ENCODE data around the gene ERCC4. TPM values are rescaled to one million over a fixed set of nuclear protein-coding genes. Genes with fewer than 3 reads are reported as not detected.

The ERCC4 gene
- total RNA-seq, 1 donor from 2014 or later = 13.9 TPM

DNA sequence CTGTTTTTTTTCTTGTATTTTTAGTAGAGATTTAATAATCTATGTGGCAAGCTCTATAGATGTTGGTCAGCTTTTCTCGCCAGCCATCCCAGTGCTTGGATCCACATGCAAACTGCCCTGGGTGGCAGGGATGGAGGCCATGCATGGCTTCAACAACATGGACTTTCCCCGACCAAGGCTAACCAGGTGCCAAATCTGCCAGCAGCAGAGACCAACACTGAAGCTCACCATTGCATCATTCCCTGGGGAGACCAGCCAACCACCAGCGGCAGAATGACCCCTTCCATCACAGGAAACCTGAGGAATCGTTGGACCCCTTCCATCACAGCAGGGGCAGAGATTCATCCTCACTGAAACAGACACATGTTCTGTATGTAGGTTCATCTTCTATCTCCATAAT, 27.7 kb upstream of the ERCC4 start:
- no peak overlapping the region for H3K4me3 ChIP-seq (ENCODE audit: insufficient read depth, low read depth, low read length)
- peaks cover under 1% of the 10 kb centered on the region for H3K27me3 ChIP-seq (ENCODE audit: insufficient read depth, low read length)
- no peak overlapping the region for H3K27ac ChIP-seq (ENCODE audit: low read depth, low read length)
- Mint-ChIP-seq H3K36me3 (ENCODE audit: low read depth, unreplicated experiment) (no peaks in the 10 kb centered on the region), H3K4me3 (ENCODE audit: unreplicated experiment) (no peak overlapping the region), H3K27ac (ENCODE audit: unreplicated experiment) (no peak overlapping the region), H3K9me3 (ENCODE audit: unreplicated experiment) (peaks cover 4% of the 10 kb centered on the region), H3K4me1 (ENCODE audit: low read depth, unreplicated experiment) (no peaks in the 10 kb centered on the region), H3K27me3 (ENCODE audit: low read depth, unreplicated experiment) (peaks cover 11% of the 10 kb centered on the region)
- no peaks in the 10 kb centered on the region for H4K20me1 ChIP-seq (ENCODE audit: insufficient read depth, low read length)
- H3K79me2 ChIP-seq (ENCODE audit: insufficient read depth, low read length) = no peaks in the 10 kb centered on the region
- TF ChIP-seq EZH2 (IDR thresholded peaks at IDR 0.05; ENCODE audit: insufficient read depth, low read length) = no peak
- TF ChIP-seq, protein P1, sequence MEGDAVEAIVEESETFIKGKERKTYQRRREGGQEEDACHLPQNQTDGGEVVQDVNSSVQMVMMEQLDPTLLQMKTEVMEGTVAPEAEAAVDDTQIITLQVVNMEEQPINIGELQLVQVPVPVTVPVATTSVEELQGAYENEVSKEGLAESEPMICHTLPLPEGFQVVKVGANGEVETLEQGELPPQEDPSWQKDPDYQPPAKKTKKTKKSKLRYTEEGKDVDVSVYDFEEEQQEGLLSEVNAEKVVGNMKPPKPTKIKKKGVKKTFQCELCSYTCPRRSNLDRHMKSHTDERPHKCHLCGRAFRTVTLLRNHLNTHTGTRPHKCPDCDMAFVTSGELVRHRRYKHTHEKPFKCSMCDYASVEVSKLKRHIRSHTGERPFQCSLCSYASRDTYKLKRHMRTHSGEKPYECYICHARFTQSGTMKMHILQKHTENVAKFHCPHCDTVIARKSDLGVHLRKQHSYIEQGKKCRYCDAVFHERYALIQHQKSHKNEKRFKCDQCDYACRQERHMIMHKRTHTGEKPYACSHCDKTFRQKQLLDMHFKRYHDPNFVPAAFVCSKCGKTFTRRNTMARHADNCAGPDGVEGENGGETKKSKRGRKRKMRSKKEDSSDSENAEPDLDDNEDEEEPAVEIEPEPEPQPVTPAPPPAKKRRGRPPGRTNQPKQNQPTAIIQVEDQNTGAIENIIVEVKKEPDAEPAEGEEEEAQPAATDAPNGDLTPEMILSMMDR (IDR thresholded peaks at IDR 0.05; ENCODE audit: insufficient read depth, low read depth, low read length) = no peak
- DNase-seq (ENCODE audit: low read depth) (no peak), FAIRE-seq (no peak)
- H3K9ac ChIP-seq (ENCODE audit: low read length) = no peak overlapping the region
- no peak overlapping the region for H2AFZ ChIP-seq (ENCODE audit: low read depth, low read length)
- no peaks in the 10 kb centered on the region for H3K9me3 ChIP-seq (ENCODE audit: insufficient read depth, low read depth, low read length)
- H3K4me2 ChIP-seq (ENCODE audit: low read length) = no peak overlapping the region
- no peaks in the 10 kb centered on the region for H3K36me3 ChIP-seq (ENCODE audit: insufficient read depth, low read length)
- no peaks in the 10 kb centered on the region for H3K4me1 ChIP-seq (ENCODE audit: insufficient read depth, low read length)

DNA sequence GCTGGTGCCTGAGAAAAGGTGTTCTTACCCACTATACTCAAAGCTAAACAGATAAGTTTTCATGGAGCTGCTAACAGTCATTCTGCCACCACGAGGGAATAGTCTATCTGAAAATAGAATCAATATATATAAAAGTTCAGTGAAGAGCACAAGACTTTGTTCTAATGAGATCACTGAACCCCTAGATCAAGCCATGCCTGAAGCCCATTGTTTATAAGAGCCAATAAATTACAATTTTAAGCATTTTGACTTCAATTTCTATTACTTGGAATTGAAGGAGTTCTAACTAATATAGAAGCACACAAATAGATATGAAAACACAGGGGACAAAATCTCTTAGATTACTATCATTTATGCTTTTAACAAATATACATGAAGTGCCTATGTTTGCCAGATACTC, 24.4 kb upstream of the ERCC4 start:
- H4K20me1 ChIP-seq (ENCODE audit: insufficient read depth, low read length) = no peaks in the 10 kb centered on the region

DNA sequence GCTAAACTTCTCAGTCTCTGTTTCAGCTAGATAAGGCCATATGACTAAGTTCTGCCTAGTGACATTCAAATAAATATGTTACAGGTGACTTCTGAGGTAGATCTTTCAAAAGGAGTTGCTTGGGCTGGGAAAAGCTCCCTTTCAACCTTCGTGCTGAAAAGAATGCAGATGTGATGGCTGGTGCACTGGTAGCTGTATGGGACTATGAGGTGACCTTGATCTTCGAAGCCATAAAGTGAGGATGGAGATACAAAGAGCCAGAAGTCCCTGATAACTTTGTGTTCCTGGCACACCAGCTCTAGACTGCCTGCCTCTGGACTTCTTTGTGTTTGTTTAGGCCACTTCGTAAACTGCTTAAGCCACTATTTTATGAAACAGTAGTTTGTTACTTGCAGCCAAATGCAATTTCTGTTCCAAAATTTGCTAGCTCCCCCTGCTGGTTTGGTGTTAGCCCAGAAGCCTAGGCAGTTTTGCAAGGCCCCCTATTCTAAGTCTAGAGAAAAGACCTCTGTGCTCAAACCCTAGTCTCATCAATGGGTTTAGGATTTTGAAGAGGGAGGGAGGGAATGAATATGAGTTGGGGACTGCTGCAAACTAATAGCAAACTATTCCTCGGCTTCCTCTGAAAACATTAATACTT, 23.3 kb upstream of the ERCC4 start:
- Histone ChIP-seq H3K36me3 (ENCODE audit: insufficient read depth, low read length) (no peaks in the 10 kb centered on the region), H3K4me2 (ENCODE audit: low read length) (no peak overlapping the region), H3K4me1 (ENCODE audit: insufficient read depth, low read length) (no peaks in the 10 kb centered on the region), H2AFZ (ENCODE audit: low read depth, low read length) (no peak overlapping the region), H3K27ac (ENCODE audit: low read depth, low read length) (no peak overlapping the region), H3K4me3 (ENCODE audit: insufficient read depth, low read depth, low read length) (no peak overlapping the region), H3K9me3 (ENCODE audit: insufficient read depth, low read depth, low read length) (no peaks in the 10 kb centered on the region), H4K20me1 (ENCODE audit: insufficient read depth, low read length) (no peaks in the 10 kb centered on the region), H3K27me3 (ENCODE audit: insufficient read depth, low read length) (peaks cover 2% of the 10 kb centered on the region), H3K9ac (ENCODE audit: low read length) (no peak overlapping the region), H3K79me2 (ENCODE audit: insufficient read depth, low read length) (no peaks in the 10 kb centered on the region)
- FAIRE-seq (no peak), DNase-seq (ENCODE audit: low read depth) (no peak)
- H3K9me3 Mint-ChIP-seq (ENCODE audit: unreplicated experiment) = no peaks in the 10 kb centered on the region
- no peak overlapping the region for H3K27ac Mint-ChIP-seq (ENCODE audit: unreplicated experiment)
- H3K4me1 Mint-ChIP-seq (ENCODE audit: low read depth, unreplicated experiment) = no peaks in the 10 kb centered on the region
- peaks cover 11% of the 10 kb centered on the region for H3K27me3 Mint-ChIP-seq (ENCODE audit: low read depth, unreplicated experiment)
- no peaks in the 10 kb centered on the region for H3K36me3 Mint-ChIP-seq (ENCODE audit: low read depth, unreplicated experiment)
- TF ChIP-seq EZH2 (IDR thresholded peaks at IDR 0.05; ENCODE audit: insufficient read depth, low read length) = no peak
- TF ChIP-seq, protein P1 (IDR thresholded peaks at IDR 0.05; ENCODE audit: insufficient read depth, low read depth, low read length) = peak; percentile 12
- no peak overlapping the region for H3K4me3 Mint-ChIP-seq (ENCODE audit: unreplicated experiment)

More for the DNA sequence above, 24.4 kb upstream of the ERCC4 start:
- FAIRE-seq = no peak
- no peak overlapping the region for H3K9ac ChIP-seq (ENCODE audit: low read length)
- no peak overlapping the region for H3K4me3 ChIP-seq (ENCODE audit: insufficient read depth, low read depth, low read length)
- Mint-ChIP-seq H3K9me3 (ENCODE audit: unreplicated experiment) (no peaks in the 10 kb centered on the region), H3K4me1 (ENCODE audit: low read depth, unreplicated experiment) (no peaks in the 10 kb centered on the region), H3K27ac (ENCODE audit: unreplicated experiment) (no peak overlapping the region), H3K4me3 (ENCODE audit: unreplicated experiment) (no peak overlapping the region), H3K27me3 (ENCODE audit: low read depth, unreplicated experiment) (peaks cover 11% of the 10 kb centered on the region), H3K36me3 (ENCODE audit: low read depth, unreplicated experiment) (no peaks in the 10 kb centered on the region)
- DNase-seq (ENCODE audit: low read depth) = no peak
- no peaks in the 10 kb centered on the region for H3K79me2 ChIP-seq (ENCODE audit: insufficient read depth, low read length)
- H3K4me2 ChIP-seq (ENCODE audit: low read length) = no peak overlapping the region
- TF ChIP-seq EZH2 (IDR thresholded peaks at IDR 0.05; ENCODE audit: insufficient read depth, low read length) = no peak
- TF ChIP-seq, protein P1 (IDR thresholded peaks at IDR 0.05; ENCODE audit: insufficient read depth, low read depth, low read length) = no peak
- no peaks in the 10 kb centered on the region for H3K4me1 ChIP-seq (ENCODE audit: insufficient read depth, low read length)
- peaks cover 2% of the 10 kb centered on the region for H3K27me3 ChIP-seq (ENCODE audit: insufficient read depth, low read length)
- no peaks in the 10 kb centered on the region for H3K9me3 ChIP-seq (ENCODE audit: insufficient read depth, low read depth, low read length)
- no peak overlapping the region for H3K27ac ChIP-seq (ENCODE audit: low read depth, low read length)
- no peaks in the 10 kb centered on the region for H3K36me3 ChIP-seq (ENCODE audit: insufficient read depth, low read length)
- no peak overlapping the region for H2AFZ ChIP-seq (ENCODE audit: low read depth, low read length)
